ENCODE measurements around the gene ELP4.

- TF ChIP-seq CTCF (IDR thresholded peaks at IDR 0.05) (no peak), POLR2AphosphoS5 (IDR thresholded peaks at IDR 0.05) (no peak)
Observed at GRCh38 chr11:31815711-31816467, 306.3 kb downstream of the ELP4 start.

Measured in breast epithelium (tissue), 3 donors.